ENCODE data around the gene NXPH4.

The NXPH4 gene

GRCh38 chr12:57247041-57247440 lies 30.4 kb downstream of the NXPH4 start:
- DNase-seq: no peak

DNA sequence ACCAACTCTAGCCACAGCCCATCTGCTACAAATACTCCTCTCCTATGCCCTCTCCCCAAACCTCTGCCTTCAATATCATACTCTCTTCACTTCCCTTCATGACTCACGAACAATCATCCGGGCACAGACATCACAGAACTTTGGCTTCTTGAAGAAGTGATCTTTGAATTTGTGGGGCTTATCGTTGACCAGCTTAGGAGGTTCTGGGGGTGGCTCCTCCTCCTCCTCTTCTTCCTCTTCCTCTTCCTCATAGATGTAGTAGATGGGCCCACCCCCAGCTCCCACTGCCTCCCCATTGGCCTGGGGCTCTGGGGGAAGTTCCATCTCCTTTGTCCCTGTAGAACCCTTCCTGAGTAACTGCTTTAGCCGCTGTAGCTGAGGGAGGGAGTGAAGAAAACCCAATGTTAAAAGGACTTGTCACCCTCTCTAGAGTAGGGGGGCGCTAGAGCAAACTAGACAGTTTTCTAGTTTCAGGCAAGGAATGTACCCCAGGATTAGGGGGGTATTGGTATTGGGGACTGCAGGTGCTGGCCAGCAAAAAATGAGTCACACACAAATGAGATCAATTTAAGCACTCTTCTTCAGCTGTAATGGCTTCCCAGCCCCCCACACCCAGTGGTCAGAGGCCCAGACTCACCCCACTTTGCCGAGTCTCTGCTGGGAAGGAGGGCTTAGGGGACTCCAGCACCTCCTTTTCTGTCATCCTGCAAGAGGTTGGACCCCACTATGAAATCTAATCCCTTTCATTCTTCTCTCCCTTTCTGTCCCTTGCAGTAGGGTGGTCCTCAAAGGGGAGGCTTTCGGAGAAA lies 32.5 kb downstream of the NXPH4 start:
- no peak for DNase-seq

DNA sequence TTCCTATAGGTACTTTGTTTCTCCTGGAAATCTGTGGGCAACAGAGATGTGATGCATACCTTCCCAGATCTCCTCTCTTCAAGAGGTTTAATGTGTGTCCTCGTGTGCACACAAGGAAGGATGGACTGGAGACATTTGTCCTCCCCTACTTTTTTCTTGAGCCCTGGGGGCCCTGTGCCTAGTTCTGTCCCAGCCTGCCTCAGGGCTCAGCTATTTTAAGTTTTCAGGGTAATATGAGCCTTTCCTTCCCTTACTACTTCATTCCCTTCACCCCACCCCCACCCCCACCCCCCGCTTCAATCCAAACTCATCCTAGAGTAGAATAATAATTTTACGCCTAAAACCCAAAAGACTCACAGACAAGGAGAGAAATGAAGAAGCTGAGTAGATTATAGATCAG lies 33.9 kb downstream of the NXPH4 start:
- DNase-seq: no peak

GRCh38 chr12:57250956-57251355 lies 34.4 kb downstream of the NXPH4 start, which contains the start of gene STAC3:
STAC3 (minus strand) TSS chr12:57251187; CDS start chr12:57249636, 1,551 bp downstream.
- no peak for DNase-seq

- no peak for DNase-seq
These were observed 38.1 kb downstream of the NXPH4 start for GRCh38 chr12:57254506-57255280.

GRCh38 chr12:57255916-57256315 lies 39.3 kb downstream of the NXPH4 start:
- DNase-seq: no peak

GRCh38 chr12:57258977-57259970 lies 42.7 kb downstream of the NXPH4 start:
- DNase-seq: no peak

DNA sequence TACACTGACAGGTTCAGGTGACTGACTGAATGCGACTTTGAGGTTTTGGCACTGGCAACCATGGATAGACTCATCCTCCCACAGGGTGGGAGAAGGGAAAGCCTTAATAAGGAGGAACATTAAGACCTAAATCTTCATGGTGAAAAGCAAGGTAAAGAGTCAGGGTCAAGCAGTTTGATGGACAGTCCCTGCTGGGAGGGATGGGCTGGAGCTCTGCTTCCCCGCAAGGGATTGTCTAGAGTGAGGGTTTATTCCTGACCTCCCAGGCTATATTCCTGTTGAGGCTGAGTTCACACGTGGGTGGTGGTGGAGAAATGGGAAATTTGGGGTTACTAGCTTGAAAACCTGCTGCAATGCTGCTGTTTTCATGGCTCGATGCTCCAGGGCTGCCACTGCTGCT lies 43.8 kb downstream of the NXPH4 start:
- no peak for DNase-seq

- DNase-seq: peak; percentile 23
These were observed 44.9 kb downstream of the NXPH4 start for GRCh38 chr12:57261428-57261865.

DNA sequence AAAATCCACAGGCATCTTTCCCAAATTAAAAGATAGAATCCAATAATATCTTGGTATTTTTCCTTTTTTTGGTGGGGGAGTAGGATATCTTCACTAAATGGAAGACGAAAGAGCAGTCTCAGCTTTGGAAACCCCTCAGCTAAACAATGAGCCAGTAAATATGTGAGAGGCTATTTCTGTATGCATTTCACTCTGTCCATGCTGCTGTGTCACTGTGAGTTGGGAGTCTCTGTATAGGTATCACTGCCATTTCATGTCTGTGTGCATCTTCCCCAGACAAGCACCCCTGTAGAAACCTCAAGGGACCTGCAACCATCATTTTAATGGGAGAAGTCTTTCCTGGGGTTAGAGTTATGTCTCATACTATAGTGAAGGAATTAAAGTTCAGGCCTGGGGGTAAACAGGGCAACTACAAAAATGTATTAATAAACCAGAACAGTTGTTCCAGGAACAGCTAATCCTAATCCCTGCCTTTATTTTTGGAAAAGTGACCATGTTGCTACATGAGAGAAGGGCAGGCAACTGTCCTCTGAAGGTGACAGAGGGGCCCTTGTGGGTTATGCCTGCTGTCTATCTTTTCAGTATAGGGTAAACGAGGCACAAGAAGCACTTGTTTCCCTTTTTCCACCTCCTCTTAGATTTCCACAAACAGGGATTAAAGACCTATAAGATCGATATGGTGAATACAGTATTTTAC lies 45.7 kb downstream of the NXPH4 start:
- DNase-seq: no peak

GRCh38 chr12:57263096-57263495 lies 46.5 kb downstream of the NXPH4 start:
- no peak for DNase-seq

GRCh38 chr12:57266681-57267080 lies 50.1 kb downstream of the NXPH4 start:
- no peak for DNase-seq

DNA sequence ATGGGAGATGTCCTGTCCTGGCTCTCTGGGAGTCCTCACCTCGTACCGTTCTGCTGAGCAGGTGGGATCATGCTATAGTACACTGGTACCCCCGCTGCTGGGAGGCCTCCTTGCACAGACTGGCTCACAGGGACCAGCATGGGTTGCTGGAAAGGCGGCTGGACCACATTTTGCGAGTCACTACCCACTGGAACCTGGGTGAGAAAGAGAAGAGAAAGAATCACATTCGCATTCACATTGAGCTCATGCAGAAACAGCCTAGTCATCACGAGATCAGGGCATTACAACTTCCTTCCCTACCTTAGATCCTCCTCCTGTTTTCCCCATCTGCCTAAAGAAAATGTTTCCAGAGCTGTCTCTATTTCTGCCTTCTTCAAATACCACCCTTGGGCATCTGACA lies 51.7 kb downstream of the NXPH4 start:
- DNase-seq: no peak

DNA sequence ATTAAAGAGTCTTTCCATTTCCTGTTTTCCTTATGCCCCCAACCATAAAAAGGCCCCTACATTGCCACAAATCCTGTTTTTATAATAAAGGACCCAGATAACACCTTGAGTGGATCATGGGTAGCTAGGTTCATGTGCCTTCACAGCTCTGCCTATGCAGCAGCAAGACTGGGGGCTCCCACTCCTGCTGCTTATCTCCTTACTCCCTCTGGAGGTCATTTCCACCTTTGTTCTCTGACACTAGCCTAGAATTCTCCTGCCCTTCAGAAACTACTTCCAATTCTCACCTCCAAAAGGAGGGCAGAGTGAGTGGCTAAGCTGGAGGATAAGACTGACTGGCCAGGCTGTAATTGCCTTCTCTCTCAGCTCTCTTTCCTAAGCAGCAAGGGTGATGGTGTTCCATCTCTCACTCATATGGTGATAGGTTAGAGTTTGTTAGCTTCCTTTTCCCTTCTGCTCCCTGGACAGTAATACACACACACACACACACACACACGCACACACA lies 54.4 kb downstream of the NXPH4 start:
- DNase-seq: no peak

DNA sequence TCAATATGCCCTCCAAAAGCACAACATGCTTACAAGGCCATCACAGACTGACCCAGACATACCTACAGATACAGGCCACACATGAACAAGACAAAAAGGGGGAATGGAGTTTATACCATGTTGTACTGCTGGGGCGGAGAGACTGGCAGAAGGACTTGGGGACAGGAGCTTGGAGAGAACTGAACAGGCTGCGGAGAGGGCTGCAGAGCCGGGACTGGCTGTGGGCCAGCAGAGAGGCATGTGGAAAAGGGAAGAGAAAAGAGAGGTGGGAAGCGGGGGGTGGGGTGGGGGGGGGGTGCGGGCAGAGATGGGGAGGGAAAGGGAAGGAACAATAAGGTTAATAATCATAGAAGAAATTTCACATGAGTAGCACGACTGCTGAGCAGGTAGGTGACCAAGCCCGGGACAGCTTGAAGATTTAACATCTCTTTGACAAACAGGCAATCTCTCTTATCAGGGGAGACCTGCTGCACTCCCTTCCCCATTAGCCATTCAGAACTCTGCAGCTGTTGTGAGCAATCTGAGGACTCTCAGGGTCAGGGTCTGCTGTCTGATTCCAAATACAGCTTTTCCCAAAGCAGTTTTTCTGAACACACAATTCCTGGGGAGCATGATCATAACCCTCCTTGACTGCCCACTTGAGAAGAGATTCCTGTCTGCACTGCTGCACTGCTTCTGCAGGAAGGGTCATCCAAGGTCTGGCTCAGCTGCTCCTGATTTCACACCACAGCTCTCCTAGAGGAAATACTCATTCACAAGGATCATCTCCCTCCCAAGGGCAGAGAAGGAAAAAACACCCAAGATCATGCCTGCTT lies 56.0 kb downstream of the NXPH4 start:
- DNase-seq: no peak

GRCh38 chr12:57273516-57273915 lies 56.9 kb downstream of the NXPH4 start:
- no peak for DNase-seq
